ENCODE measurements around the gene ATXN1. TPM values are rescaled to one million over a fixed set of nuclear protein-coding genes. Genes with fewer than 3 reads are reported as not detected.

Gene ATXN1
- total and polyA plus RNA-seq, 2 of the 8 experiments (the other 6 are each of a cell fraction or from before 2014, with no cell fraction given) = 1.6 to 4.0 TPM

GRCh38 chr6:16633961-16634360 is 127.3 kb downstream of the ATXN1 start:
- TF ChIP-seq SP4 (IDR thresholded peaks at IDR 0.05; ENCODE audit: low read length) = no peak
- TF ChIP-seq SIN3A (conservative IDR thresholded peaks at IDR 0.05 in 1 of 2, IDR thresholded peaks at IDR 0.05 in 1 of 2; ENCODE audit: low read depth in 1 of 2, low read length in 2 of 2) = no peak
- no peak for TF ChIP-seq RNF2 (IDR thresholded peaks at IDR 0.05; ENCODE audit: borderline replicate concordance, low read depth, low read length, missing control alignments, poor library complexity, severe bottlenecking)
- TF ChIP-seq SIX5 (IDR thresholded peaks at IDR 0.05; ENCODE audit: low read depth, low read length) = no peak
- TF ChIP-seq TBP (IDR thresholded peaks at IDR 0.05; ENCODE audit: low read depth, low read length) = no peak
- no peak for TF ChIP-seq RFX5 (IDR thresholded peaks at IDR 0.05; ENCODE audit: borderline replicate concordance, low read depth, low read length)
- TF ChIP-seq TAF1 (IDR thresholded peaks at IDR 0.05; ENCODE audit: low read depth, low read length) = no peak
- TF ChIP-seq ASH2L (IDR thresholded peaks at IDR 0.05; ENCODE audit: low read length) = no peak
- no peak for TF ChIP-seq SP1 (IDR thresholded peaks at IDR 0.05; ENCODE audit: low read depth, low read length)
- no peak for TF ChIP-seq EZH2 (IDR thresholded peaks at IDR 0.05; ENCODE audit: low read depth, low read length, severe bottlenecking)
- no peak for TF ChIP-seq CEBPB (IDR thresholded peaks at IDR 0.05; ENCODE audit: low read depth, low read length)
- TF ChIP-seq CHD2 (IDR thresholded peaks at IDR 0.05; ENCODE audit: low read length) = no peak
- no peak for TF ChIP-seq SRF (IDR thresholded peaks at IDR 0.05; ENCODE audit: low read depth, low read length)
- no peak for TF ChIP-seq BACH1 (IDR thresholded peaks at IDR 0.05; ENCODE audit: low read length)
- Histone ChIP-seq H3K18ac (ENCODE audit: extremely low read depth, low read length) (no peak overlapping the region), H3K4me1 (replicated peaks in 1 of 4; ENCODE audit: control insufficient read depth in 3 of 4, insufficient read depth in 4 of 4, low read length in 3 of 4) (peaks cover 0 to 9% (median 2%) of the 10 kb centered on the region in 4 experiments; a peak in 2 of 7 replicates), H3K36me3 (ENCODE audit: control insufficient read depth in 2 of 4, insufficient read depth in 4 of 4, low read length in 3 of 4) (no peaks in the 10 kb centered on the region), H2BK5ac (ENCODE audit: low read depth, low read length) (no peak overlapping the region), H2AK5ac (ENCODE audit: low read depth, low read length) (no peak overlapping the region), H3K56ac (replicated peaks; ENCODE audit: insufficient read length, low read depth, low read length) (no peak overlapping the region), H2AFZ (ENCODE audit: low read length) (no peak overlapping the region), H3K23ac (ENCODE audit: insufficient read length) (no peak overlapping the region), H4K5ac (ENCODE audit: insufficient read length, low read depth, low read length) (no peak overlapping the region), H3K27ac (ENCODE audit: low read depth, low read length) (no peak overlapping the region), H3K79me1 (ENCODE audit: low read depth, low read length) (no peaks in the 10 kb centered on the region), H2BK12ac (ENCODE audit: low read depth, low read length) (no peak overlapping the region), H3K9me3 (ENCODE audit: insufficient read depth in 2 of 2, low read depth in 1 of 2, low read length in 1 of 2) (peaks cover 0 to 4% of the 10 kb centered on the region in 2 experiments; a peak in 1 of 4 replicates), H4K91ac (replicated peaks; ENCODE audit: insufficient read length, low read length) (no peak overlapping the region), H3K4me3 (ENCODE audit: extremely low read depth in 1 of 4, insufficient read depth in 2 of 4, low read depth in 3 of 4, low read length in 4 of 4) (no peak overlapping the region), H2BK20ac (ENCODE audit: low read length) (no peak overlapping the region), H3K23me2 (ENCODE audit: low read depth, low read length) (no peaks in the 10 kb centered on the region), H3K79me2 (ENCODE audit: control insufficient read depth in 1 of 2, insufficient read depth in 2 of 2, low read length in 2 of 2) (no peaks in the 10 kb centered on the region), H2BK15ac (ENCODE audit: low read length) (no peak overlapping the region), H3K4me2 (ENCODE audit: insufficient read depth in 1 of 2, low read depth in 2 of 2, low read length in 2 of 2) (no peak overlapping the region), H4K8ac (ENCODE audit: extremely low read depth, insufficient read depth, low read length) (no peak overlapping the region), H3K27me3 (replicated peaks in 1 of 4; ENCODE audit: control insufficient read depth in 3 of 4, extremely low read depth in 1 of 4, insufficient read depth in 3 of 4, low read length in 3 of 4) (no peaks in the 10 kb centered on the region), H3K4ac (replicated peaks; ENCODE audit: insufficient read length, low read depth, low read length) (no peak overlapping the region), H3K9ac (replicated peaks in 1 of 4; ENCODE audit: extremely low read depth in 1 of 4, low read depth in 3 of 4, low read length in 3 of 4) (no peak overlapping the region), H3K14ac (ENCODE audit: insufficient read length) (no peak overlapping the region), H2BK120ac (replicated peaks; ENCODE audit: low read depth, low read length) (no peak overlapping the region), H4K20me1 (replicated peaks in 1 of 2; ENCODE audit: control insufficient read depth in 1 of 2, insufficient read depth in 2 of 2, low read length in 2 of 2) (no peaks in the 10 kb centered on the region)
- ChIA-PET CTCF (ENCODE audit: partially characterized antibody) (interaction anchor here (1.0 kb wide), 1 partner anchor 279 kb away, joined by 3 read pairs; no protein-coding TSS in a partner anchor), POLR2A (ENCODE audit: partially characterized antibody) (no interaction called here)
- DNase-seq (ENCODE audit: low read depth in 1 of 2, low spot score in 2 of 2) = no peak
- no peak for FAIRE-seq
- 100% methylated on average over 1 of the region's 1 CpG; no CpG with 5 or more reads in 1 of the 2 experiments for WGBS, 2 experiments (ENCODE audit: extremely low coverage in 1 of 2, insufficient coverage in 1 of 2, insufficient read length in 1 of 2, insufficient replicate concordance in 2 of 2, low coverage in 1 of 2, low lambda C conversion rate in 2 of 2, missing lambda C conversion rate in 1 of 2)
